ENCODE measurements around the gene UNCX.
"Not testable (repeated sequence)": the region's sequence is repeated elsewhere in the genome, so short reads cannot be mapped to it uniquely, and the experiment has no call there.

UNCX gene

DNA sequence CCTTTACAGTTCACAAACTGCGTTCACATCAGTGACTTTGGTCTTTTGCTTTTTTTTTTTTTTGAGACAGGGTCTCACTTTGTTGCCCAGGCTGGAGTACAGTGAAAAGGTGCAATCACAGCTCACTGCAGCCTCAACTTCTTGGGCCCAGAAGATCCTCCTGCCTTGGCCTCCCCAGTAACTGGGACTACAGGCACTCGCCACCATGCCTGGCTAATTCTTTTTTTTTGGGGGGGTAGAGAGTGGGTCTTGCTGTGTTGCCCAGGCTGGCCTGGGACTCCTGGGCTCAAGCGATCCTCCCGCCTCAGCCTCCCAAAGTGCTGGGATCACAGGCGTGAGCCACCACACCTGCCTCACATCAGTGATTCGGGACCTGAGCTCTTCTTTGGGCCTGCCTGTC is 35.7 kb upstream of the UNCX start:
- TF ChIP-seq, protein P1, sequence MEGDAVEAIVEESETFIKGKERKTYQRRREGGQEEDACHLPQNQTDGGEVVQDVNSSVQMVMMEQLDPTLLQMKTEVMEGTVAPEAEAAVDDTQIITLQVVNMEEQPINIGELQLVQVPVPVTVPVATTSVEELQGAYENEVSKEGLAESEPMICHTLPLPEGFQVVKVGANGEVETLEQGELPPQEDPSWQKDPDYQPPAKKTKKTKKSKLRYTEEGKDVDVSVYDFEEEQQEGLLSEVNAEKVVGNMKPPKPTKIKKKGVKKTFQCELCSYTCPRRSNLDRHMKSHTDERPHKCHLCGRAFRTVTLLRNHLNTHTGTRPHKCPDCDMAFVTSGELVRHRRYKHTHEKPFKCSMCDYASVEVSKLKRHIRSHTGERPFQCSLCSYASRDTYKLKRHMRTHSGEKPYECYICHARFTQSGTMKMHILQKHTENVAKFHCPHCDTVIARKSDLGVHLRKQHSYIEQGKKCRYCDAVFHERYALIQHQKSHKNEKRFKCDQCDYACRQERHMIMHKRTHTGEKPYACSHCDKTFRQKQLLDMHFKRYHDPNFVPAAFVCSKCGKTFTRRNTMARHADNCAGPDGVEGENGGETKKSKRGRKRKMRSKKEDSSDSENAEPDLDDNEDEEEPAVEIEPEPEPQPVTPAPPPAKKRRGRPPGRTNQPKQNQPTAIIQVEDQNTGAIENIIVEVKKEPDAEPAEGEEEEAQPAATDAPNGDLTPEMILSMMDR (conservative IDR thresholded peaks at IDR 0.05), result no peak
- no peak overlapping the region for H3K27ac ChIP-seq

DNA sequence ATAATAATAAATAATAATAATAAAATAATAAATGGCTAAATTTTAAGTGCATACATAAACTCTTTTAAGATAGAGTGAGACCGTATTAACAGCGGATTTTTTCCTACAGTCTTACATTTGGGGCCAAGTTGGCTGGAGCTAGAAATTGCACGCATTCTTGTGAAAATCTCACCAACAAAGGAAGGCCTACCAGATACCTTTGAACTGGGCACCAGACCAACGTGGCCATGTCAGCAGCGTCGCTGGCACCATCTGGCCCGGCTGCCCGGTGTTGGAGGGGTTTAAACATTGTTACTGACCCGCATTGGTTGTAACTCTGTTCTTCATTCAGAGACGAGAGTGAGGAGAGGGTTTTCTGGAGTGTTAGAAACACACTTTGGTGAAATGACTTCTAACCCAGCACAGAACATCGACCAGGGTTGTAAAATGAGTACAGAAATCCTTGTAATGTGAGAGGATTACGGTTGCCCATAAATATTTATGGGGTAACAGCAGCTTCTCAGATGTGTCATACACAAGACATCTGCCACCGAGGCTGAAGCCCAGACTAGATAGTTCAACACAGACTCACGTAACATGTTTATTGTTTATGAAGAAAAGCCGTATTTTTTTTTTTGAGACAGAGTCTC is 34.6 kb upstream of the UNCX start:
- TF ChIP-seq, protein P1 (conservative IDR thresholded peaks at IDR 0.05), result no peak
- H3K27ac ChIP-seq, result no peak overlapping the region

DNA sequence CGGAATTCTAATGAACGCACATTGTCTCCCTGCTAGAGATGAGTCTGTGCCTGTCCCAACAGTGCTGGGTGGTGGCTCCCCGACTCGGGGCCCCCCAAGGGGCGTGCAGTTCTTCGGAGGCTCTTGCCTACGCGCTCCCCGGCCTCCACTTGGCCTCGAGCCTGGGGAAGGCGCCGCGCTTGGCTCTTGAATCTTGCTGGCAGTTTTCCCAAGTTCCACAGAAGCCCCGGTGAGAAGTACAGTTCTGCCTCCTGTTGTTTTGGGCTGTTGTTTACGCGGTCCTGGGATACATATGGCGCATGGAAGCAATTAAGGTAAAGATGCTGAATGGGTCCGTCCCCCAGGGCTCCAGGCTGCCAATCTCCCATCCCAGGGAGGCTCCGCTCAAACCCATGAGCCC is 32.6 kb upstream of the UNCX start:
- TF ChIP-seq, protein P1 (conservative IDR thresholded peaks at IDR 0.05), result no peak
- H3K27ac ChIP-seq, result no peak overlapping the region

DNA sequence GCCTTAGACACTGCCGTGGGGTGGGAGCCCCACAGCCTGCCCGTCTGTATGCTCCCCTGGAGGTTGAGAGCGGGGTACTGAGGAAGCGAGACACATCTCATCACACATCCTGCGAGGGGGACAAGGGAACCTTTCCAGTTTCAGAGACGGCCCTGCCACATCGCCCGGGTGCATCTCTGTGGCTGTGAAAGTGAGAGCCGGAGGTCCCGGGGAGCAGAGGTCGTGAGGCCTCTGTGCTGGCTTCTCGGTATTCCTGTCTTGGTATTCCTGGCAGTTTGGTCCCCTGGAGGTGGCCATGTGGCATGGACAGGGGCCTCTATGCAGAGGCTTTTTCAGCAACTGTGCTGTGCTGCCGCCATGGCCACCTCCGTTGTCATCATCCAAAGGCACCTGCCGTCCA is 30.8 kb upstream of the UNCX start:
- TF ChIP-seq, protein P1 (conservative IDR thresholded peaks at IDR 0.05), result no peak
- no peak overlapping the region for H3K27ac ChIP-seq

DNA sequence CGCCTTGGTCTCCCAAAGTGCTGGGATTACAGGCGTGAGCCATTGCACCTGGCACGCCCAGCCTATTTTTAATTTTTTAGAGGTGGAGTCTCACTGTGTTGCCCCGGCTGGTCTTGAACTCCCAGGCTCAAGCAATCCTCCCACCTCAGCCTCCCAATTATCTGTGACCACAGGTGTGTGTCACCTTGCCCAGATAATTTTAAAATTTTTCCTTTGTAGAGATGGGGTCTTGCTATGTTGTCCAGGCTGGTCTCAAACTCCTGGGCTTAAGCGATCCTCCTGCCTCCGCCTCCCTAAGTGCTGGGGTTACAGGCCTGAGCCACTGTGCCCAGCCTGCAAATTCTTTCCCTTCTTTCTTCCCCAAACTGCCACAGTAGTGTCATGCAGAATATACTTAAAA is 29.8 kb upstream of the UNCX start:
- not testable (repeated sequence) for H3K27ac ChIP-seq

DNA sequence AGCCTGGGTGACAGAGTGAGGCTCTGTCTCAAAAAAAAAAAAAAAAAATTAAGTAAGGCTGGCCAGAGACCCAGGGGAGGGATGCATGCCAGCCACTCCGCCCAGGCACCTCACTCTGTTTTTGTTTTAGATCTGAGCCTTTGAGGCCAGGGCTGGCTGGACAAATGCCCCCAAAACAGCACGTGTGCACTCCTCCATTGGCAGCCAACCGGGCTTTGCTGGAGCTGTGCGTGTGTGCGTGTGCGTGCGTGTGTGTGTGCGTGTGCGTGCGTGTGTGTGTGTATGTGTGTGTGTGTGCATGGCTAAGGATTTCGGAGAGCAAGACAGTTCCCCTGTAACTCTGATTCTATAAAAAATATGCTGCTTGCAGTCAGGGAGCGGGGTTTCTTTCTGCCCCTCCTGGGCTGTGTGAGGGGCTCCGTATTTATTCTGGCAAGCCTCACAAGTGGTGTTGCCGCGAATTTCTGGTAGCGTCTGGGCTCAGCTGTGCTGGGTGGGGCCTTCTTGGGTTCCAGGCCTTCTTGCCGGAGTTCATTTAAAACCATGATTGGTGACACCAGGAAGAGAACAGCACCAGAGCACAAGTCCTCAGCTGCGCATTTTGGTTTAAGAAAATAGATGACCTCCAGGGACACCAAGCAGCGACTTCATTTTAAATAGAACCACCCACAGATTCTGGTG is 28.1 kb upstream of the UNCX start:
- no peak overlapping the region for H3K27ac ChIP-seq
- TF ChIP-seq, protein P1 (conservative IDR thresholded peaks at IDR 0.05), result no peak

DNA sequence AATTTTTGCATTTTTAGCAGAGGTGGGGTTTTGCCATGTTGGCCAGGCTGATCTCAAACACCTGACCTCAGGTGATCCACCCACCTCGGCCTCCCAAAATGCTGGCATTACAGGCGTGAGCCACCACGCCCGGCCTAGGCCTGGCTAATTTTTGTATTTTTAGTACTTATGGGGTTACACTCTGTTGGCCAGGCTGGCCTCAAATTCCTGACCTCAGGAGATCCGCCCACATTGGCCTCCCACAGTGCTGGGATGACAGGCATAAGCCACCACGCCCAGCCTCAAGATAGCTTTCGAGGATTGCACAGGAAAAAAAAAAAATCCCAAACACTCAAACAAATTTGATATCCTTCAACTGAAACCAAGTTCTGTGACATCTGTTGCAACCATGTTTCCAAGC is 26.9 kb upstream of the UNCX start:
- not testable (repeated sequence) for H3K27ac ChIP-seq

DNA sequence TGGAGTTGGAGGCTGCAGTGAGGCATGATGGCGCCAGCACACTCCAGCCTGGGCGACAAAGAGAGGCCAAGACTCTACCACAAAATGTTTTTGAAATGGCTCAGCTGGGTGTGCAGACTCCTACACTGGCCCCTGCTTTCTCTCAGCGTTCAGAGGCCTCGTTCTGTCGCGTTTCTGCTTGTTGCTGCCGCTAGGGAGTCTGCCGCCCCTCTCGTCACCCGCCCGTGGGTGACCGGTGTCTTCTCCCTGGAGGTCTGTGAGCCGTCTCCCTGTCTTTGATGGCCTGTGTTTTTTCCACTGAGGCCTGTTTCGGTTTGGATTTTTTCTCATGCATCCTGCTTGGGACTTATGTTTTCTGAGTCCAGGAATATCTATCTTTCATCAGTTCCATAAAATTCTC is 23.6 kb upstream of the UNCX start:
- H3K27ac ChIP-seq, result no peak overlapping the region
- TF ChIP-seq, protein P1 (conservative IDR thresholded peaks at IDR 0.05), result no peak

All from VCaP (cell line).